Measurements from ENCODE around the gene WASF3.

- TF ChIP-seq CTCF (IDR thresholded peaks at IDR 0.05) (no peak), POLR2A (IDR thresholded peaks at IDR 0.05) (no peak)
Observed at GRCh38 chr13:26590379-26590778, 32.9 kb downstream of the WASF3 start.
